ENCODE data around the gene PCDH19.
A peak's percentile ranks its signal among the peaks of the same experiment; 100 is the strongest.

The PCDH19 gene

DNA sequence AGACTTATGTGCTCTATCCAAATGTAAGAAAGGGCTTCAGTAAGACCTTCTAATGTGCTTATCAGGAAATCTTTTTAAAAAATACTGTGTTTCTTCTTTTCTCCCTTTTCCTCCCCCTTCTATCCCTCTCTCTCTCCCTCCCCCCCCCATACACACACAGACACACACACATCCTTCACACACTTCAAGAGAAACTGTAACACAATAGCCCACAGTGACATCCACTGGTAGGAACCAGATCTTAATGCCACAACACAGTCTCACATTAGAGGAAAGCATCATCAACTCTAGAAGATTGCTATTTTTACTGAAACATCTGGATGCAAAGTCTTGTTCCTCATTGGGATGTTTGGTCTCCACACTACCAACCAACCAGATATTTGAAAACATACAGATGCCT is 4.6 kb downstream of the PCDH19 start:
- DNase-seq = no peak

DNA sequence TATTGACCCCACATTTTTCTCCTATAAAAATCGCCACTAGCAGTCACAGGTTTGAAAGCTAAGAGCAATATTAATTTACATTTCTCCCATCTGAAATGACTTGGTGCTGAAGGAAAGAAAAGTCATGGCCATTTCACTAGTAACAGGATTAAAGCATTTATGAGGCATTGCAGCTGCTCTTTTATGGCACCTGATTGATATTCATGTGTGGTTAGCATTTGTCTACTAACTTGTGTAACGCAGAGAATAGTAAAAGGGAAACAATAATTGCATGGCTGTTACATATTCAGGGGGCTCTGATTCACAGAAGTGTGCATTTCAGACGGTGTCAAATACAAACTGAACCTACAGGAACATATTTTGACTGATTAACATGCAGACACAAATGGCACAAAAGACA is 5.2 kb downstream of the PCDH19 start:
- no peak for DNase-seq

DNA sequence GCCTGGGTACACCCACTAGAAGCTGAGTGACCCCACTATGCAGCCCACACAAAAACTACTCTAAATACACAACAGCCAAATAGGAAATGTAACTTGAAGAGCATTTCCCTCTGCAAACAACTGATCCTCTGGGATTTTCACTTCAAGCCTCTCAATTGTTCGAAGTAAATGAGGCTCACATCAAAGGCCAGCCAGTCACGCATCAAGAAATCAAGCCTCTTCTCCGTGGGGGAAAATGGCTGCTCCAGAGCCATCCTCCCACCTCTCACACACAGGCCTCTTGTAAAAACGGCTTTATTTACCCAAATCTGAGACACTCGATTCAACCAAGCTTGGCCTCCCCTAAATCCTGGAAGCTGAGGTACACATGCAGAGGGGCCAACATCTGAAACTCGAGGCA is 14.3 kb downstream of the PCDH19 start:
- no peak for DNase-seq

DNA sequence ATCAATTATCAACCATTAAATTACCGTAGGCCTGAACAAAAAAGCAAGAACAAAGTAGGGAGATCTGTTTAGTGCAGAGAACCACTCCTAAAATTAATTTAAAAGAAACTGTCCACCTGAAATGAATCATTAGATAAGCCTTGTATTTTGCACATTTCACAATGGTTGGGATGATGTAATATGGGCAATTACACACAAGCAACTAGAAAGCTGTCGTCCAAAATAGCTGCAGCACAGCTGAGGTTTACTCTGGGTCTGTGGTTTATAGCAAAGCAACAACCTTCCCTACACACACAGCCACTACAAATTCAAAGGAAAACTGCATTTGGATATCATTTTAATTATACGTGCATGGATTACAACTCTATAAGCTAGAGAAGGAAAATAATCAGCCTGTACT is 28.5 kb downstream of the PCDH19 start:
- DNase-seq = no peak

DNA sequence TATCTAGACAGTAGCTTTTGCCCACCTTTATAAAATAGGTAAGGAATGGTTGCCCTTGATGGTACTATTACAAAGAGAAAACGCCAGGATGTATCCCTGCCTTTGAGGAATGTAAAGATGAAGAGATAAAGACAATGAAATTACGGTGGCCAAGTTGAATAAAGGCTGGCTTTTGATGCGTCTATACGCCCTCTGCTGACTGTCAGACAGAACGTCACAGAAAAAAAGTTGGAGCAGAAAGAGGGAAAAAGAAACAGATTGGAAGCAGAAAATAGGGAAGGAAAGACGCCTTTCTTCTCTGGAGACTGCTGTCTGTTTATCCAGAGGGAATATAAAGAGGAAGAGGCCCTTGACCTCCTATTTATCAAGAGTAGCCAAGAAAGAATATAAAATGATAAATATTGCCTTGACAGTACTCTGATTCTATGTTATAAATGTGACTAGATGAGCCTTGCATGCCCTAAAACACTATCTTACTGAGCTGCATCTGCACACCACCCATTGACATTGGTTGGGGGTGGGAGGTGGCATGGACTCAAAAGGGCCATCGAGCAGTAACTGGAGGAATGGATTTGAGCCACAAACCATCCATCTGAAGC is 30.6 kb downstream of the PCDH19 start:
- no peak for DNase-seq

DNA sequence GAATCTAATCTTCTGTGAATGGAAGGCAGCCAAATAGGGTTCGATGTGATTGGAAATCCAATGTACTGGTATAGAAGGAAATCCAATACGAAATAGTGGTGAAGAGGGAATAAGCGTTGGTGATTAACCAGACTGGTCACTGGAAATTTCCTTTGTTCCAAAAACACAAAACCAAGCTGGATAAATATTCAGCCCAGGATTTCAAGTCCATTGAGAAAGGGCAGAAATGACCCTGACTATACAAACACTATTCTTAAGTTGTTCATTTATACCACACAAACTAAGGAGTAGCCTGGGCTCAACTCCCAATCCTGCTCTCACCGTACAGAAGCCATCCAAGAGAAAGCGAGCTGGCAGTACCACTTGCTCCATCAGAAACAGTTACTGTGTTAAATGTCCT is 32.2 kb downstream of the PCDH19 start:
- peak in 9 of 58 donors; percentile 0 to 33 (median 7) for DNase-seq

DNA sequence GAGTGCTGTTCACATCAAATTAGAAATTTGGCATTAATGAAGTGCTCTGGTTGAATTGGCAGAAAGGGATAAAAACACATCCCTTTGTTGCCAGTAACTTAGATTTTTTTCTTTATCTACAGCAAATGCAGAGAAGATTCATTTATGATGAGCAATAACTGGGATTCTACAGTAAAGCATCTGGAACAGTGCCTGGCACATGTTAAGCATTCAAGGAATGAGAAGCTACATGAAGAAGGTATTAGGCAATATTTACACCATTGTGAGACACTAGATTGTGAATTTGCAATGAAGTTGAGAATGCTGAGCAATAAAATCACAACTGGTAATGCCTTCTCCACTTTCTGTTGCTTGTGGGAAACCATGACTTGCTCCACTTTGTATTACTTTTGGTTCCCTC is 33.5 kb downstream of the PCDH19 start:
- no peak for DNase-seq

DNA sequence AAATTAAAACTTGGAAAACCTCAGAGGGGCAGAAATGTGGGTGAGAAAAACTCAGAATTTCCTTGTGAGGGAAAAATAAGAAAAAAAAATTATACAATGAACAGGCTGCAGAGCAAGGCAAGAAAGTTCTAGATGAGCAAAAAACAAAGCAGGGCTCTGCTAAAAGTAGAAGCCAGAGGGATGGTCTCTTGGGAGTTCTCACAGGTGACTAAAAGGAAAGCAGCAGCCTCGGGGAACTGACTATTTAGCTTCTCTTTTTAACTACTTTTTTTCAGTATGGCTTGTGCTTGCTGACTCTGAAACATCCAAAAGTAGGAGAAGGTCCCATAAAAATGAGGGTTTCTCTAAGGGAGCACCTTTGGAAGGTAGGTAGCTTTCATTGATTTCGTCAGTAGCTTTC is 36.4 kb downstream of the PCDH19 start:
- no peak for DNase-seq

DNA sequence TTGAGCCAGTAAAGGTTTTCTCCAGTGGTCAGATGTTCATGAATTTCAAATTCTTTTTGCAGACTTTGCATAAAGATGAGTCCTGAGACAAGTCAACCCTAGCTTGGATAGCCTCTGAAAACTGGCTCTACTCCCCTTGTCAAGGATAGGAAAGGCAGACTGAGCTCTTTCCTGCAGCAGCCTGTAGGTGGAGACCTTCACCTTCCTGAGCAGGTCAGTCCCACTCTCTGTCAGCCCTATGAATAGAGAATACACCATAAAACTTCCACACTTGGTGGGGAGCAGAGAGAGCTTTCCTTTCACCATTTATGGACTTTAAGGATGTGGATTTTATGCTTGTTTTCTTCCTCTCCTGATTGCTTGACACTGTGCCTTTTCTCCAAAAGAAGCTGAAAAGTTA is 41.9 kb downstream of the PCDH19 start:
- no peak for DNase-seq

DNA sequence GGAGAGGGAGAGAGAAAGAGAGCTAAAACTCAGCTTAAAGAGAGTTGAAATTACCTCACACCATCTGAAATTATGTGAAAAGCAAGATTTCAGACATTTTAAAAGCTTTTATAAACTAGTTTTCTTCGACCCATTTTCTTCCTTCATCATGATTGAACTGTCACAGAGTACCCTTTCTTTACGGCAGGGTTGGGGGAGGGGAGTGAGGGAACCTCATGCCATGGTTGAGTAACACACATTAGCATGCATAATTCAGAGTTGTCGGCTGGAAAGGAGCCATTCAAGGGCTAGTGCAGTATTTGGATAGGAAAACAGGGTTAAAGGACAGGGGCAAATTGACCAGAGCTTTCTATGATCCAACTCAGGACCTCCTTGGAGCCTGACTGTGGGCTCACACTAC is 46.2 kb downstream of the PCDH19 start:
- peak in 2 of 58 donors; percentile 0 for DNase-seq

DNA sequence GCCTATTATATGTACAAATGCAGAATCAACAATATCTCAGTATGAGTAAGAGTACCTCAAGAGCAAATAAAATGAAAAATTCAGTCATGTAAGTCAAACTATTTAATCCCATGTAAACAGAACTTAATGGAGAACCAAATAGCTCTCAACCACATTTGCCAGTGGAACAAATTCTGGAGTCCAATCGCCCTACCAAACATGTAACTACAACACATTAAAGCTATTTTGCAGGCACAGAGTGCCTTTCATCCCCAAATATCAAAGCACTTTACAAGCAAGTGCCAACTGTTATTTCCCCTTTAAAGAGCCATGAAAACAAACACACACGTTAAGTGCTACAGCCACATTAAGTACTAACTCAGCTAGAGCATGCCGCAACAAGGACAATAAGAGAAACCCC is 51.3 kb downstream of the PCDH19 start:
- DNase-seq = no peak

DNA sequence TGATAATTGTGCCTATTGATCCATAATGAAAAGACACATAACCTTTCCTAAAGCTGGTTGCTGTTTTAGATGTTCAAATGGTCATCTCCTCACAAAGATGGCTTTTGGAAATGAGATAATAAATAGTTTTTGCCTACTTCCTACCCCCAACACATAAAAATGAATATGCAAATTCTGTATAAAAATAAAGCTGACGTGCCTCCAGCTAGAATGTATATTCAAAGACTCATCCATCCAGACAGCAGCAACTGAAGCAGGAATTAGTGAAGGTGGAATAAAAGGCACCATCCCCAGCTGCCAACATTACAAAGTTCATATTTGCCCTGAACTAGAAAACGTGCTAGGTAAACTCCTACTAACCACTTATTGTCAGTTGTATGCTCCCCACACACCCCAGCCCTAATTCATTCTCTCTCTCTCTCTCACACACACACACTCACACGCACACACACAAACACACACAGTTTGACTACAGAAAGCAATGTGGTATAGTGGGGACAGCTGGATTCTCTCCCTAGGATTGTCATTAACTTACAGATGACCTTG is 53.6 kb downstream of the PCDH19 start:
- DNase-seq = no peak

DNA sequence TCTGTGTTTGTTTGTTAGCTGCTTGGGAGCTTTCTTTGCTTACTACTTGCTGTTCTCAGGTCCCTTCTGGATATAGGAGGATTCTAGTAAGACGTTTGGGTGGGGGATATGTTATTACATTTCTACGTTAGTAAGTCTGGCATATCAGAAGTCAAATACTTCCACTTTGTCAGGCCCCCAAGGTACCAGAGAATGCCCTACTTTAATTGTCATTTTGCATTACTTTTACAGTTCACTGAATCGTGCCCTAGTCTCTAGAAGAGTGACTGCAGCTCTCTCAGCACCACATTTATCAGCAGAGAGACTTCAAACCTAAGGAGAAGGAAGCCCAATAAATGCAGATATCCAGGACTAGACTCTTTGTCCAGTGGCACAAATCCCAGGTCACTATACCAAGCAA is 54.4 kb downstream of the PCDH19 start:
- no peak for DNase-seq

DNA sequence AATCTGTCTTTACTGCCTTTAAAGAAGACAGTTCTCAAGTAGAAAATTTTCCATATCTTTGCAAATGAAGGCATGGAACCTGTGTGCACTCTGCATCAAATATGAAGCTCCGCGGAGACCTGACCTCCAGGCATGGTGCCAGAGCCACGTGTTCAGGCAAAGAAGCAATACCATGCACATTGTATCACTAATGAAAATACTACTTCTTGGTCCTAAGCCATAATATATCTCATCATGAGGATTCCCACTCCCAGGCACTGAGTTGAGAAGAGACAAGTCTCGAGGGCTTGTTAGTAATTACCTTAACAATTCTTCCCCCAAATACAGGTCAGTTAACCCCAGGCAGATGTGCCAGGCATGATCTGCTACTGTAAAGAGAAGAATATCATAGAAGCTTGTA is 56.7 kb downstream of the PCDH19 start:
- DNase-seq = no peak

DNA sequence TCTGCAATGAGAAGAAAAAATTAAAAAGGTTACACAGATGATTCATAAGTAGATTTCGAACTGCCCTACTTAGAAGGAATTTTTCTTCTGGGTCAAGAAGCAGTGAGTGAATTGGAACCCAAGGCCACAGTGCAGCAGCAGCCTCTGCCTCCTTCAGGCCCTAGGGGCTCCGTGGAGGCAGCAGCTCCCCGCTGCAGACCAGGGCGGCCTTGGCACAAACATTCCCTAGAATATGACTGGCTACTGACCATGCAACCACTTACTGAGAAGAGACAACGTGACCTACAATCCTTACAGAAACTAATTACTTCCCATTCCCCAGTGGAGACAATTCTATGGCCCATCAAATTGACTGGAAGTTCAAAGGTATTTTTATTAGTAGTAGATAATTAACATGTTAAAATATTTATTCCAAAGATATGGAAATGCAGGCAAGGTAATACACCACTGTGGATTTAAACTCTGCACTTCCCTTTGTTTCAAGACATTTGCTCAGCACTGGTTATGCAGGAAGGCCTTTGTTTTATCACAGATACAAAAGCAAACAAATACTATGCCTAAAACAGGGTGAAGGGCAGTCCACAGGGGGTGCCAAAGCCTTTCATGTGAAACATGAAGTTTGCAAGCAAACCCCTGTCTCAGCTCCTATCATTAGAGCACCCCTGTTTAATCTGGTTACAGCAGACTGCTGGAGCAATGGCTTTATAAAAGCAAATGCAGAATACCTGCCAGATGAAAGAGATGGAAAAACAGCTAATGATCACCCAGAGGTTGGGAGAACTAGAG is 59.2 kb downstream of the PCDH19 start:
- no peak for DNase-seq

DNA sequence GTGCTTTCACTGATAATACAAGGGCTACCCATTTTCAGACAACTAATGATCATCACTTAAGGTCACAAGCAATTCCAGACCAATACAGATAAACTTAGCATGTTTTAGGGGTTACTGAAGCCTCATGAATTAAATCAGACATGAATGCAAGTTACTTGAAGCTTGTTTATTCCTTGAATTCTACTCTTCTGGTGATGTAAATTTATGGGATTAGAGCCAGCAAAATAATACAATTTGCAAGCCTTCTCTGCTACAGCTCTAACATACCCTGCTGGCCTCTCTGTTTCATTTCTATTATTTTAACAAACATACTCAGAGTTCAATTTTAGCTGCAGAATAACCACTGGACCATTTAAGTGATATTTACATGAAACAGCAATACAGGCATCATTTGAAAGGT is 60.7 kb downstream of the PCDH19 start:
- no peak for DNase-seq

DNA sequence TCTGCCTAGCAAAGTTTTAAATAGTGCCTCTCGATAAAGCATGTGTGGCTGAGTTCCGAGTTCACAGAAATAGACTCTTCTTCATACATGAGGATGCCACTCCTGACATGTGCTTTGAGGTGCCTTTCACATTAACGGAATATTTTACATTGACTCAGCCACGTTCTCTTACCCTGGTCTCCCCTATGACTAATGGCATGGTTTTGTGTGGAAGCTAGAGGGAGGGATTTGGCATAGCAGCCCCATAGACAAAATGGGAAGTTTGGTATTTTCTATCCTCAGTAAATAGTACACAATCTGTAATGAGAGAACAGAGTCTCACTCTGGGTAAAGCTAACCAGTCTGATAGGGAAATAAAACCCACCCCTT is 68.9 kb downstream of the PCDH19 start:
- no peak for DNase-seq

DNA sequence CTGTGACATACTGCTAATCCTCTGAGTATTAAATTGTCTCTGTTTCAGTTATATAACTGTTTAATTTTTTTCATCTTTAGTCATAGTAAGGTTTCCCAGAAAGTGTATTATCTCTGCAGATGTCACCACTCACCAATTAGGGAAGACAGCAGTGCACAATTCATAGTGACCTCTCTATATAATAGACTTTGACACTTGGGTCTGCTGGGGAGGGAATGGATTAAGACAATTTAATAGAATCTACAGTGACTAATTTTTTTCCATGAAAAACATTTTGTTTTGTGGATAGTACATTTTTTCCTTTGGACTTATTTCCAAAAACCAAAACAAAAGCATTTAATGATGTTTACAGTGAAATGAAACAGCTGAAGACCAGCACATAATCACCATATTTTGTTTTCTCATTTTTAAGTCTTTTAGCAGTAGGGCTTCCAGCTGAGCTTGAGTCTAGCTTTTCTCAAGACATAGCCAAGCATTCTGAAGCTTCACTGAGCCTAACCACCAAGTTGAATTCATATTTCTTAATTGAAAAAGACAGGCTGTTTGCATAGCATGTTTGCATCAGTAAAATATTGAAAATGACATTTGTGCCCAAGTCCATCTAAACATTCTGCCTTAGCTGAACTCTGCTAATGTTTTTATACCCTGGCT is 69.5 kb downstream of the PCDH19 start:
- no peak for DNase-seq

DNA sequence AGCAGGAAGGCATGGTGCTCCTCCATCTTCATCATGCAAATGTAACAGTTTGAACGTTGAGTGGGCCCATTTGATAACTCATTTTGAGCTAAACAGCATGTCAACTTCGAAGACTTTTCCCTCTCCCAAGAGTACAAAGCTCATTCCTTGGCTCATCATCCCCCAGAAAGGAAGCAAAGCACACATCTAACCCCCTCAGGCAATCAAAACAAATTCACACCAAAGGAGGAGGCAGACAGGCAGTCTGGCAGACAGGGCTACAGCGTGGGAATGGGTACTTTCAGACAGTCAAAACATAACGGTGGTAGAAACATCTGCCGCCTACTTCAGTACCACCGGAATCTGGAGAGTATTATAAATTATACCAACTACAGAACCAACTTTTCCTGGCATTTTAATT is 81.7 kb downstream of the PCDH19 start:
- no peak for DNase-seq

DNA sequence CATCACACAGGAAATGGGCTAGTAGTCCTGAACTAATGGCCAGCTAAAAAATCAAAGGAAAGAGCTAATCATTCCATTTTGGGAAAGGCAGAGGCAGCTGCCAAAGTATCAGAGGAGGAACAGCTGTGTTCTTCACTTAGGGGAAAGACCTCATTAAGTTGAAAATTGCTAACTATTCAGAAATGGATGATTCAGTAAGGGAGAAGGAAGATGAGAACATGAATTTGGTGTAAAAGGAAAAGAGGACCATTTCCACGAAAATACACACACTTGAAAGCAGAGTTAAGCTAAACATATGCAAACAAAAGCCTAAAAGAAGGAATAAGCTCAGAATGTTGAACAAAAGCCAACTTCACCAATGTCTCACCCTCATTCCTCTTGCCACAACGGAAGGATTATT is 90.4 kb downstream of the PCDH19 start:
- DNase-seq = no peak

DNA sequence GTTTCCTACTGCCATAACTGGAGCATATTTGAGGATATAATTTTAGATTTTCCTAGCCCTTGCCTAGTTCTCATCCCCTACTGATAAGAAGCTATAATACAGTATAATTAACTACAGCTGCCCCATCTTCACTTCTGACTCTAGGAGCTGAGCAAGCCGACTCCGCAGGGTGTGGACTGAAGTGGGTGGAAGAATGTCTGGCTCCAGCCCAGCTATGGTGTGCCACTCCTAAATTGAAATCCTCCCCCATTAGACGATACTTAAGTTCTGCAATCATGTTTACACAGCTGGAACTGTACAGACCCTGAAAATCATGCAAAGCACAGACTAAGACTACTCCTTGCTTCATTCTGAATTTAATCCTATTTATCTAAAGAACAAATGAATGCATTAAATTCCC is 93.1 kb downstream of the PCDH19 start:
- no peak for DNase-seq

DNA sequence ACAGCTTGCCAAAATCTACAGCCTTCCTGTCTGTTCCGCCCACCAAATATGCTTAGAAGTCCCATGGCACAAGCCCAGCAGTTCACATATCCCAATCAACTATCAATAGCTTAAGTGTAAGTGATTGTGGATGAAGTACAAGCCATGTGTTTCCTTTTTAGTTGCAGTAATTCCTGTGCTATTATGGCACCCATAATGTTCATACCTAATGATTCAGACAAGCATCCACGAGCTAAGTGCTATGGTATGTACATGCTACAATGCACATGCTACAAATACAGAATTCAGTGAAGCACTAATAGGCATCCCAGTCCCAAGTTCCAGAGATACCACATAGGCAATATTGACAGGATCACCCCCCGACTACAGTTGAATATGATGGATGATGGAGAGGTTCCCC is 94.5 kb downstream of the PCDH19 start:
- DNase-seq = no peak

DNA sequence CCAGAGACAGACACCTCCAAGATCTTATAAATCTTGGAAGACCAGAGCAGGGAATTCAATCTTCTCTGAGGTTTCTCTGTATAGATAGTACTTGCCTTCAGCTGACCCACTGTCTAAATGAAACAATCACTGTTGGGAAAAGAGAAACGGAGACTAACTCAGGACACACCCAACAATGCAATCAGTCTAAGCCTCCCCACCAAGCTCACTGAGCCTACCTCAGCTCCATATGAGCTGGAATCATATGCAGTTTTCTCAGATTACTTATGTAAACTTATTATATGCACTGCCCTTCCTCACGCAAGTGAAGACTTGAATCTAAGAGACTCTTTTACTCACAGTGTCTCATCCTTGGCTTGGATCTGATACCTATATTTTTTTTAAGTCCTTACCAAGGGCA is 110.5 kb downstream of the PCDH19 start:
- no peak for DNase-seq

Measured in anterior cingulate cortex (tissue), 58 donors.